HG03196 (cell line): ENCODE measurements around the gene AKNA.
"Not testable (repeated sequence)": the region's sequence is repeated elsewhere in the genome, so short reads cannot be mapped to it uniquely, and the experiment has no call there.

ENCODE experiments used
- ATAC-seq: cut with Tn5 transposase; IDR thresholded peaks from one replicate; pipeline ENCODE4 v1.9.1; 2021; ENCODE audit not compliant: unreplicated experiment

Gene AKNA

GRCh38 chr9:114323849-114324248 lies 63.9 kb downstream of the AKNA start:
- not testable (repeated sequence) for ATAC-seq

- ATAC-seq, result not testable (repeated sequence)
Observed at GRCh38 chr9:114322831-114323531, 64.8 kb downstream of the AKNA start, which contains the start of gene ORM1. Gene ORM1 (plus strand): TSS chr9:114323098. CDS start chr9:114323134, 36 bp downstream.

- not testable (repeated sequence) for ATAC-seq
Observed at GRCh38 chr9:114322160-114322818, 65.5 kb downstream of the AKNA start.

- no peak for ATAC-seq
Observed at GRCh38 chr9:114321759-114322158, 66.0 kb downstream of the AKNA start.

- not testable (repeated sequence) for ATAC-seq
Observed at GRCh38 chr9:114320710-114321109, 67.1 kb downstream of the AKNA start.

- ATAC-seq, result no peak
Observed at GRCh38 chr9:114319147-114319546, 68.6 kb downstream of the AKNA start.

- no peak for ATAC-seq
Observed at GRCh38 chr9:114318416-114318815, 69.4 kb downstream of the AKNA start.

- ATAC-seq, result no peak
Observed at GRCh38 chr9:114317665-114318357, 70.0 kb downstream of the AKNA start.

- ATAC-seq, result no peak
Observed at GRCh38 chr9:114316605-114317230, 71.1 kb downstream of the AKNA start.

- ATAC-seq, result no peak
Observed at GRCh38 chr9:114315723-114316363, 71.9 kb downstream of the AKNA start.

GRCh38 chr9:114314881-114315722 lies 72.7 kb downstream of the AKNA start:
- ATAC-seq, result no peak

- no peak for ATAC-seq
Observed at GRCh38 chr9:114314256-114314867, 73.4 kb downstream of the AKNA start.

- no peak for ATAC-seq
Observed at GRCh38 chr9:114313186-114313585, 74.6 kb downstream of the AKNA start.

- no peak for ATAC-seq
Observed at GRCh38 chr9:114312513-114312875, 75.3 kb downstream of the AKNA start.

GRCh38 chr9:114311571-114312512 lies 75.9 kb downstream of the AKNA start:
- no peak for ATAC-seq

GRCh38 chr9:114310471-114311450 lies 77.0 kb downstream of the AKNA start:
- no peak for ATAC-seq

GRCh38 chr9:114309096-114309495 lies 78.7 kb downstream of the AKNA start:
- ATAC-seq, result no peak
